ENCODE measurements around the gene SLC26A6. TPM values are rescaled to one million over a fixed set of nuclear protein-coding genes. Genes with fewer than 3 reads are reported as not detected.

The SLC26A6 gene
- polyA plus RNA-seq, 1 donor from 2014 or later = 1.4 TPM

- Mint-ChIP-seq H3K27ac (no peak overlapping the region), H3K4me3 (no peak overlapping the region), H3K4me1 (peaks cover 2 to 6% (median 3%) of the 10 kb centered on the region in 3 donors), H3K9me3 (no peaks in the 10 kb centered on the region), H3K36me3 (peaks cover 7% of the 10 kb centered on the region), H3K27me3 (no peaks in the 10 kb centered on the region)
Observed at GRCh38 chr3:48630833-48631232, 4.4 kb downstream of the SLC26A6 start.

GRCh38 chr3:48630407-48630806 is 4.9 kb downstream of the SLC26A6 start:
- Mint-ChIP-seq H3K27ac (no peak overlapping the region), H3K36me3 (peaks cover 7% of the 10 kb centered on the region), H3K4me3 (peak overlapping the region in 1 of 4 donors; percentile 32), H3K9me3 (no peaks in the 10 kb centered on the region), H3K27me3 (no peaks in the 10 kb centered on the region), H3K4me1 (peaks cover 1 to 6% (median 3%) of the 10 kb centered on the region in 3 donors)

- Mint-ChIP-seq H3K27ac (no peak overlapping the region), H3K4me3 (peak overlapping the region in 1 of 4 donors; percentile 32), H3K9me3 (no peaks in the 10 kb centered on the region), H3K4me1 (peaks cover 1 to 6% (median 3%) of the 10 kb centered on the region in 3 donors), H3K27me3 (no peaks in the 10 kb centered on the region), H3K36me3 (peaks cover 7% of the 10 kb centered on the region)
Observed at GRCh38 chr3:48629894-48630293, 5.4 kb downstream of the SLC26A6 start.

GRCh38 chr3:48628277-48629017 is 6.8 kb downstream of the SLC26A6 start:
- H3K36me3 Mint-ChIP-seq = peaks cover 7% of the 10 kb centered on the region
- H3K9me3 Mint-ChIP-seq = no peaks in the 10 kb centered on the region
- H3K27me3 Mint-ChIP-seq = no peaks in the 10 kb centered on the region
- no peak overlapping the region for H3K4me3 Mint-ChIP-seq
- H3K27ac Mint-ChIP-seq = peak overlapping the region in 1 of 3 donors; percentile 23
- peaks cover 0 to 4% (median 0%) of the 10 kb centered on the region in 3 donors for H3K4me1 Mint-ChIP-seq

GRCh38 chr3:48625600-48625999 is 9.7 kb downstream of the SLC26A6 start:
- no peak overlapping the region for H3K27ac Mint-ChIP-seq
- no peaks in the 10 kb centered on the region for H3K9me3 Mint-ChIP-seq
- no peak overlapping the region for H3K4me3 Mint-ChIP-seq
- H3K27me3 Mint-ChIP-seq = no peaks in the 10 kb centered on the region
- peaks cover 7% of the 10 kb centered on the region for H3K36me3 Mint-ChIP-seq
- peaks cover 0 to 4% (median 0%) of the 10 kb centered on the region in 3 donors for H3K4me1 Mint-ChIP-seq

GRCh38 chr3:48624767-48625166 is 10.5 kb downstream of the SLC26A6 start:
- Mint-ChIP-seq H3K4me1 (peaks cover 0 to 2% (median 0%) of the 10 kb centered on the region in 3 donors), H3K27ac (no peak overlapping the region), H3K9me3 (no peaks in the 10 kb centered on the region), H3K36me3 (peaks cover 5% of the 10 kb centered on the region), H3K4me3 (no peak overlapping the region), H3K27me3 (no peaks in the 10 kb centered on the region)

- H3K27ac Mint-ChIP-seq = peak overlapping the region in 1 of 3 donors; percentile 34
- no peak overlapping the region for H3K4me3 Mint-ChIP-seq
- H3K9me3 Mint-ChIP-seq = no peaks in the 10 kb centered on the region
- peaks cover 5% of the 10 kb centered on the region for H3K36me3 Mint-ChIP-seq
- H3K4me1 Mint-ChIP-seq = peaks cover 0 to 4% (median 0%) of the 10 kb centered on the region in 3 donors
- H3K27me3 Mint-ChIP-seq = no peaks in the 10 kb centered on the region
Observed at GRCh38 chr3:48623851-48624547, 11.3 kb downstream of the SLC26A6 start.

GRCh38 chr3:48621461-48621869 is 13.8 kb downstream of the SLC26A6 start, which contains the start of gene TMEM89:
Gene TMEM89 (minus strand): TSS chr3:48621769. CDS start chr3:48621756, 13 bp downstream.
- no peaks in the 10 kb centered on the region for H3K36me3 Mint-ChIP-seq
- no peaks in the 10 kb centered on the region for H3K27me3 Mint-ChIP-seq
- no peak within 1 kb of the TSS for H3K4me3 Mint-ChIP-seq
- H3K4me1 Mint-ChIP-seq = peaks cover 0 to 4% (median 0%) of the 10 kb centered on the region in 3 donors
- peaks cover 0 to 8% (median 6%) of the 10 kb centered on the region in 3 donors for H3K9me3 Mint-ChIP-seq
- H3K27ac Mint-ChIP-seq = peak within 1 kb of the TSS in 1 of 3 donors; percentile 76

- no peak overlapping the region for H3K27ac Mint-ChIP-seq
- peaks cover 0 to 4% (median 0%) of the 10 kb centered on the region in 3 donors for H3K4me1 Mint-ChIP-seq
- peaks cover 0 to 8% (median 6%) of the 10 kb centered on the region in 3 donors for H3K9me3 Mint-ChIP-seq
- no peaks in the 10 kb centered on the region for H3K36me3 Mint-ChIP-seq
- no peaks in the 10 kb centered on the region for H3K27me3 Mint-ChIP-seq
- no peak overlapping the region for H3K4me3 Mint-ChIP-seq
Observed at GRCh38 chr3:48619541-48620524, 15.4 kb downstream of the SLC26A6 start.

GRCh38 chr3:48617559-48617958 is 17.7 kb downstream of the SLC26A6 start:
- H3K36me3 Mint-ChIP-seq = no peaks in the 10 kb centered on the region
- no peak overlapping the region for H3K4me3 Mint-ChIP-seq
- H3K4me1 Mint-ChIP-seq = peaks cover 0 to 3% (median 0%) of the 10 kb centered on the region in 3 donors
- peaks cover 0 to 8% (median 6%) of the 10 kb centered on the region in 3 donors for H3K9me3 Mint-ChIP-seq
- no peak overlapping the region for H3K27ac Mint-ChIP-seq
- no peaks in the 10 kb centered on the region for H3K27me3 Mint-ChIP-seq

- no peaks in the 10 kb centered on the region for H3K36me3 Mint-ChIP-seq
- H3K4me1 Mint-ChIP-seq = peaks cover 3 to 6% (median 5%) of the 10 kb centered on the region in 3 donors
- peaks cover 0 to 8% (median 6%) of the 10 kb centered on the region in 3 donors for H3K9me3 Mint-ChIP-seq
- no peak overlapping the region for H3K27ac Mint-ChIP-seq
- no peaks in the 10 kb centered on the region for H3K27me3 Mint-ChIP-seq
- H3K4me3 Mint-ChIP-seq = no peak overlapping the region
Observed at GRCh38 chr3:48614044-48614443, 21.2 kb downstream of the SLC26A6 start.

- peaks cover 9 to 13% (median 11%) of the 10 kb centered on the region in 3 donors for H3K4me1 Mint-ChIP-seq
- no peaks in the 10 kb centered on the region for H3K27me3 Mint-ChIP-seq
- H3K4me3 Mint-ChIP-seq = peak overlapping the region in 1 of 4 donors; percentile 71
- peaks cover 0 to 3% (median 3%) of the 10 kb centered on the region in 3 donors for H3K9me3 Mint-ChIP-seq
- H3K27ac Mint-ChIP-seq = peak overlapping the region in 1 of 3 donors; percentile 48
- peaks cover 2% of the 10 kb centered on the region for H3K36me3 Mint-ChIP-seq
Observed at GRCh38 chr3:48612309-48612708, 23.0 kb downstream of the SLC26A6 start.

GRCh38 chr3:48609088-48610005 is 25.9 kb downstream of the SLC26A6 start, which contains the start of gene UQCRC1:
Gene UQCRC1 (minus strand): TSS chr3:48609646. CDS start chr3:48609620, 26 bp downstream.
- Mint-ChIP-seq H3K36me3 (peaks cover 2% of the 10 kb centered on the region), H3K4me1 (peaks cover 9 to 13% (median 11%) of the 10 kb centered on the region in 3 donors), H3K9me3 (no peaks in the 10 kb centered on the region), H3K27ac (peak within 1 kb of the TSS; percentile 78 to 98 (median 95)), H3K27me3 (no peaks in the 10 kb centered on the region), H3K4me3 (peak within 1 kb of the TSS; percentile 92 to 99 (median 97))

Measured in IgD-negative memory B cell (primary cell).